ENCODE results near the gene LDHD. TPM values are rescaled to one million over a fixed set of nuclear protein-coding genes. Genes with fewer than 3 reads are reported as not detected.
A peak's percentile ranks its signal among the peaks of the same experiment; 100 is the strongest.

LDHD gene
- polyA plus RNA-seq, 3 donors, result 3.7 to 6.3 (median 5.4) TPM

DNA sequence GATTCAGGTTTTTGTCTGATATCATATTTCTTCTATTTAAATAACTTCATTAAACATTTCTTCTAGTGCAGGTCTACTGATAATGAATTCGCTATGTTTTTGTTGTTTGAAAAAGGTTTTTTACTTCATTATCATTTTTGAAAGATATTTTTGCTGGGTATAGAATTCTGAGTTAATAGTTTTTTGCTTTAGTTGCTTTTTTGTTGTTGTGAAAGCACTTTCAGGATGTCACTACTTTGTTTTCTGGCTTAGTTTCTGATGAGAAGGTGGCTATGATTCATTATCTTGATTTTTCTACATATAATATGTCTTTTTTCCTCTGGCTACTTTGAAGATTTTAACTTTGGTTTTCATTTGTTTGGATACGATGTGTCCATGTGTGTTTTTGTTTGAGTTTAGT, 35.2 kb upstream of the LDHD start:
- Histone ChIP-seq H3K4me1 (ENCODE audit: control insufficient read depth in 1 of 2, insufficient read depth in 2 of 2, low read length in 2 of 2) (peaks cover 10 to 15% of the 10 kb centered on the region in 2 donors), H3K4me2 (replicated peaks; ENCODE audit: extremely low read depth, low read length, poor library complexity, severe bottlenecking) (no peak overlapping the region), H3K27ac (ENCODE audit: low read depth in 1 of 2, low read length in 2 of 2) (no peak overlapping the region), H2AFZ (ENCODE audit: insufficient read depth, low read depth, low read length, poor library complexity, severe bottlenecking) (no peak overlapping the region), H3K9me3 (replicated peaks in 1 of 2; ENCODE audit: control insufficient read depth in 1 of 2, insufficient read depth in 1 of 2, low read length in 2 of 2) (peaks cover 17 to 20% of the 10 kb centered on the region in 2 donors), H4K20me1 (ENCODE audit: insufficient read depth, low read length) (no peaks in the 10 kb centered on the region), H3K9ac (ENCODE audit: insufficient read depth, low read length, poor library complexity, severe bottlenecking) (no peak overlapping the region), H3K4me3 (replicated peaks in 1 of 3; ENCODE audit: low read depth in 2 of 3, low read length in 3 of 3) (no peak overlapping the region), H3K27me3 (ENCODE audit: control insufficient read depth in 2 of 2, insufficient read depth in 2 of 2, low read length in 2 of 2) (no peaks in the 10 kb centered on the region), H3K79me2 (ENCODE audit: insufficient read depth, low read length) (no peaks in the 10 kb centered on the region), H3K36me3 (replicated peaks in 1 of 2; ENCODE audit: control insufficient read depth in 1 of 2, insufficient read depth in 2 of 2, low read length in 2 of 2) (peaks cover 4 to 29% of the 10 kb centered on the region in 2 donors)
- intact Hi-C loops (cut with micrococcal nuclease), result no loop called here
- TF ChIP-seq, protein P1, sequence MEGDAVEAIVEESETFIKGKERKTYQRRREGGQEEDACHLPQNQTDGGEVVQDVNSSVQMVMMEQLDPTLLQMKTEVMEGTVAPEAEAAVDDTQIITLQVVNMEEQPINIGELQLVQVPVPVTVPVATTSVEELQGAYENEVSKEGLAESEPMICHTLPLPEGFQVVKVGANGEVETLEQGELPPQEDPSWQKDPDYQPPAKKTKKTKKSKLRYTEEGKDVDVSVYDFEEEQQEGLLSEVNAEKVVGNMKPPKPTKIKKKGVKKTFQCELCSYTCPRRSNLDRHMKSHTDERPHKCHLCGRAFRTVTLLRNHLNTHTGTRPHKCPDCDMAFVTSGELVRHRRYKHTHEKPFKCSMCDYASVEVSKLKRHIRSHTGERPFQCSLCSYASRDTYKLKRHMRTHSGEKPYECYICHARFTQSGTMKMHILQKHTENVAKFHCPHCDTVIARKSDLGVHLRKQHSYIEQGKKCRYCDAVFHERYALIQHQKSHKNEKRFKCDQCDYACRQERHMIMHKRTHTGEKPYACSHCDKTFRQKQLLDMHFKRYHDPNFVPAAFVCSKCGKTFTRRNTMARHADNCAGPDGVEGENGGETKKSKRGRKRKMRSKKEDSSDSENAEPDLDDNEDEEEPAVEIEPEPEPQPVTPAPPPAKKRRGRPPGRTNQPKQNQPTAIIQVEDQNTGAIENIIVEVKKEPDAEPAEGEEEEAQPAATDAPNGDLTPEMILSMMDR (IDR thresholded peaks at IDR 0.05), result no peak
- no peak overlapping the region for H3K4me3 Mint-ChIP-seq
- no peak for DNase-seq
- peaks cover 8% of the 10 kb centered on the region for H3K4me1 Mint-ChIP-seq
- WGBS (ENCODE audit: insufficient coverage), result no CpG with 5 or more reads among the region's 2 CpGs
- peaks cover 0 to 1% (median 0%) of the 10 kb centered on the region in 3 donors for H3K27me3 Mint-ChIP-seq (ENCODE audit: low read depth in 3 of 3)
- H3K36me3 Mint-ChIP-seq, result peaks cover 15 to 32% of the 10 kb centered on the region in 2 donors
- H3K27ac Mint-ChIP-seq, result no peak overlapping the region
- peaks cover 19 to 39% (median 28%) of the 10 kb centered on the region in 7 donors for H3K9me3 Mint-ChIP-seq

DNA sequence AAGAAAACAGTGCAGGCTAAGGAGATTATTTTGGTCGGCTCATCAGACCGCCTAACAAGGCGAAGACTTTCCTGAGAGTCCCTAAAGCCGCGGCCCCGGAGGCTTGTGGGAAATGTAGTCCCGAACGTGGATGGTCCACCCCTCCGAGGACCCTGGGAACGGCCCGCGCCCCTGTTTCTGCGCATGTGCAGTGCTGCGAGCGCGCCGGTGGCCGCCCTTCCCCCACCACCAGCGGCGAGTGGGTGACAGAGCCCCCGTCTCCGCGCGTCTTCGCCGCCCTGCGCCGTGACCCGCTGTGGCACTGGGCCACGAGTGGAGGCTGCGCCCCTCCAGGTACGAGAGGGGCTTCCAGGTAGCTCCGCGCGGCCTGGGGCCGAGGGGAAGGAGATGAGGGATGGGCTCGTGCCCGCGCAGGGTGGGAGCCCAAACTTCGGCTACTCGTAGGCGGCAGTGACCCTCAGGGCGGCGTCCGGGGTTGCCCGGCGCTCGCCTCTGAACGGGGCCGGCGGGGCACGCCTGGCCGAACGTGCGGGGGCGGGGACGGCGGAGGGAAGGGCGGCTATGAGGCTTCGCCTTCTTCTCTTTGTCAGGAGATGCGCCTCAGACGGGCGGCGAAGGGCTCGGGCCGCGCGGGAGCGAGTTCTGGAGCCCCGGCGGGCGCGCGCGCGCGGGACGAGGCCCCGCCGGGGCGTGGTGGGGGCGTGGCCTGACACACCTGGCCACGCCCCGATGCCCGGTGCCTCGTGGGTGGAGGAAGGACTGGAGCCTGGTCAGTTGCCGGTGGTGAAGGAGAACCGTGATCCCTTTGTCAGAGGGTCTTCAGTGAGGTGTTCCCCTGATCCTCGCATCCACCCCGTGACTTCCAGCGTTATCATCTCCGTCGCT, 32.0 kb upstream of the LDHD start, which contains the start of gene ZFP1:
Gene ZFP1 (plus strand): TSS at position 214 of the 885 bp plus-strand sequence. CDS start 4,428 bp downstream, outside the sequence.
- H3K27ac ChIP-seq (ENCODE audit: low read depth in 1 of 2, low read length in 2 of 2), result peak within 1 kb of the TSS; percentile 70 to 90
- no peaks in the 10 kb centered on the region for H3K27me3 ChIP-seq (ENCODE audit: control insufficient read depth in 2 of 2, insufficient read depth in 2 of 2, low read length in 2 of 2)
- H3K79me2 ChIP-seq (ENCODE audit: insufficient read depth, low read length), result no peaks in the 10 kb centered on the region
- H3K4me2 ChIP-seq (replicated peaks; ENCODE audit: extremely low read depth, low read length, poor library complexity, severe bottlenecking), result peak within 1 kb of the TSS; percentile 88
- H3K9ac ChIP-seq (ENCODE audit: insufficient read depth, low read length, poor library complexity, severe bottlenecking), result peak within 1 kb of the TSS; percentile 86
- H4K20me1 ChIP-seq (ENCODE audit: insufficient read depth, low read length), result no peaks in the 10 kb centered on the region
- peaks cover 8% of the 10 kb centered on the region for H3K4me1 Mint-ChIP-seq
- peak within 1 kb of the TSS; percentile 91 to 99 (median 94) for H3K4me3 ChIP-seq (replicated peaks in 1 of 3; ENCODE audit: low read depth in 2 of 3, low read length in 3 of 3)
- peak within 1 kb of the TSS in 6 of 7 donors; percentile 44 to 69 (median 50) for H3K27ac Mint-ChIP-seq
- peak; percentile 80 to 83 (median 82) for DNase-seq
- H3K4me3 Mint-ChIP-seq, result peak within 1 kb of the TSS; percentile 78 to 82
- TF ChIP-seq, protein P1 (IDR thresholded peaks at IDR 0.05), result no peak
- WGBS (ENCODE audit: insufficient coverage), result under 1% methylated on average over 82 of the region's 93 CpGs
- H3K27me3 Mint-ChIP-seq (ENCODE audit: low read depth in 3 of 3), result peaks cover 3 to 5% (median 4%) of the 10 kb centered on the region in 3 donors
- intact Hi-C loops (cut with micrococcal nuclease), result no loop called here
- peak within 1 kb of the TSS; percentile 97 for H2AFZ ChIP-seq (ENCODE audit: insufficient read depth, low read depth, low read length, poor library complexity, severe bottlenecking)
- peaks cover 17 to 38% (median 26%) of the 10 kb centered on the region in 7 donors for H3K9me3 Mint-ChIP-seq
- H3K4me1 ChIP-seq (ENCODE audit: control insufficient read depth in 1 of 2, insufficient read depth in 2 of 2, low read length in 2 of 2), result peaks cover 10 to 15% of the 10 kb centered on the region in 2 donors
- H3K9me3 ChIP-seq (replicated peaks in 1 of 2; ENCODE audit: control insufficient read depth in 1 of 2, insufficient read depth in 1 of 2, low read length in 2 of 2), result peaks cover 11 to 17% of the 10 kb centered on the region in 2 donors
- H3K36me3 ChIP-seq (replicated peaks in 1 of 2; ENCODE audit: control insufficient read depth in 1 of 2, insufficient read depth in 2 of 2, low read length in 2 of 2), result peaks cover 0 to 9% of the 10 kb centered on the region in 2 donors
- H3K36me3 Mint-ChIP-seq, result peaks cover 4 to 15% of the 10 kb centered on the region in 2 donors
